Stimulated activated CD8-positive, alpha-beta memory T cell treated with anti-CD3 and anti-CD28 coated beads, Interleukin-15, amount 100 ng/mL, for 48 hours (primary cell): Measurements from ENCODE around the gene C16orf86.
"Not testable (repeated sequence)": the region's sequence is repeated elsewhere in the genome, so short reads cannot be mapped to it uniquely, and the experiment has no call there.

Experiments used
- DNase-seq, 2 donors: peaks; one replicate each; pipeline ENCODE4 v3.0.0-alpha.2; 2020; ENCODE audit warnings: low read depth in 2 of 2

The C16orf86 gene

GRCh38 chr16:67693517-67694285 lies 27.1 kb downstream of the C16orf86 start:
- not testable (repeated sequence) for DNase-seq

GRCh38 chr16:67694611-67695010 lies 28.0 kb downstream of the C16orf86 start:
- DNase-seq = no peak

DNA sequence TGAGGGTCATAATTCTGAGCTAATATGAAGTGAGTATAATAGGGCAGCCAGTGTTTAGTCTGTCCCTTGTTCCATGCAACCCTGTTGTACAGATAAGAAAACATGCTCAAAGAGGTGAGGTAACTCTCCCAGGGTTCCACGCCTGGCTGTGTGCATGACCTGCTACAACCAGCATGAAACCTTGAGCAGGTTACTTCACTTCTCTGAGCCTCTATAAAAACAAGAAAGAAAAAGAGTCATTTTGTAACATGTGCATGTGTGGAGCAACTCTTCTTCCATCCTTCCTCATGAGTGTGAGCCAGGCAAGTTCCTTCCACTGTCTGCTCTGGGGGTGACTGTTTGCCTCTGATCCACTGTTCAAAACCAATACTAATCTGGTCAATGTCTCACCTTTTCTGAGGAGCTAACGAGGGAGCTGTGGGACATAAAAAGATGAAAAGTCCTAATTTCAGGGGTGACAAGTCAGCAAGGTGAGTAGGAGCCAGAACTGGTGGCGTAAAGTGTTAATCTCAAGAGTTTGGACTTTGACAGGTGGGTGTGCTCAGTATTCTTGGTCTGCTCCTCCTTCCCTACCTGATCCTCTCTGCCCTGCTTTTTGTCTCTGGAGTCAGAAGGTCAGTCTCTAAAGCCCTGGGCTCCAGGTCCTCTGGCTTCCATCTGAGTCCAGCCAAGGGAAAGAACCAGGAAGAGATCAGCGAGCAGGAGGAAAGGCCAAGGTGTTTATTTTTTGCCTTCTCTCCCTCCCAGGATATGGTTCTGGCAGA lies 31.0 kb downstream of the C16orf86 start:
- no peak for DNase-seq

DNA sequence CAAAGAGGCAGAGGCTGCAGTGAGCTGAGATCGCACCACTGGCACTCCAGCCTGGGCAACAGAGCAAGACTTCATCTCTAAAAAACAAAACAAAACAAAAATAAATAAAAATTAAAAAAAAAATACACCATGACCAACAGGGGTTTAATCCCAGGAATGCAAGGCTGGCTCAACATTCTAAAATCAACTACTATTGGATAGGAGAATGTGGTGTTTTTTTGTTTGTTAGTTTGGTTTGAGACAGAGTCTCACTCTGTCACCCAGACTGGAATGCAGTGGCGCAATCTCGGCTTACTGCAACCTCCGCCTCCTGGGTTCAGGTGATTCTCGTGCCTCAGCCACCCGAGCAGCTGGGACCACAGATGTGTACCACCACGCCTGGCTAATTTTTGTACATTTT lies 32.7 kb downstream of the C16orf86 start:
- no peak for DNase-seq

GRCh38 chr16:67701420-67701819 lies 34.8 kb downstream of the C16orf86 start:
- DNase-seq = no peak

GRCh38 chr16:67702130-67702529 lies 35.5 kb downstream of the C16orf86 start:
- no peak for DNase-seq

GRCh38 chr16:67703626-67704025 lies 37.0 kb downstream of the C16orf86 start:
- DNase-seq = no peak

GRCh38 chr16:67704110-67704509 lies 37.5 kb downstream of the C16orf86 start:
- no peak for DNase-seq

DNA sequence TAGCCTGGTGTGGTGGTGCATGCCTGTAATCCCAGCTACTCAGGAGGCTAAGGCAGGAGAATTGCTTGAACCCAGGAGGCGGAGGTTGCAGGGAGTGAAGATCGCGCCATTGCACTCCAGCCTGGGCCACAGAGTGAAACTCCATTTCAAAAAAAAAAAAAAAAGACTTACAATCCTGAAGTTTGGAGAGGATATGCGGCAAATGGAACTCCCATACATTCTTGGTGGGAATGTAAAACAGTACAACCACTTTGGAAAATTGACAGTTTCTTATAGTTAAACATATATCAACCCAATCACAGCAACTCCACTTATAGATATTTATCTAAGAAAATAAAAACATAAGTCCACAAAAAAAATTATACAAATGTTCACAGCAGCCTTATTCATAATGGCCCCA lies 40.6 kb downstream of the C16orf86 start:
- DNase-seq = no peak

DNA sequence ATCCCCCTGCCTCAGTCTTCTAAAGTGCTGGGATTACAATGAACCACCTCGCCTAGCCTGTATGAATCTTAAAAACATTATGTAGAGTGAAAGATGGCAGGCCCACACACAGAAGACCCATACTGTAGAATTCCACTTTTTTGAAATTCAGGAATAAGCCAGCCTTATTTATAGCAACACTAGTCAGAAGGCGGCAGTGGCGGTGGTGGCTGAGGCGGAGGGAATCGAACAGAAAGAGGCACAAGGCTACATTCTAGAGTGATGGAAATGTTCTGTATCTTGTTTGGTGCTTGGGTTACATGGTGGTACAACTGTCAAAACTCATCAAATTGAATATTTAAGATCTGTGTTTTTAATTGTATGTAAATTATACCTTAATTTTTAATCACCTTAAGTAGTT lies 41.2 kb downstream of the C16orf86 start:
- no peak for DNase-seq

- DNase-seq = no peak
Observed at GRCh38 chr16:67708368-67708771, 41.8 kb downstream of the C16orf86 start.

DNA sequence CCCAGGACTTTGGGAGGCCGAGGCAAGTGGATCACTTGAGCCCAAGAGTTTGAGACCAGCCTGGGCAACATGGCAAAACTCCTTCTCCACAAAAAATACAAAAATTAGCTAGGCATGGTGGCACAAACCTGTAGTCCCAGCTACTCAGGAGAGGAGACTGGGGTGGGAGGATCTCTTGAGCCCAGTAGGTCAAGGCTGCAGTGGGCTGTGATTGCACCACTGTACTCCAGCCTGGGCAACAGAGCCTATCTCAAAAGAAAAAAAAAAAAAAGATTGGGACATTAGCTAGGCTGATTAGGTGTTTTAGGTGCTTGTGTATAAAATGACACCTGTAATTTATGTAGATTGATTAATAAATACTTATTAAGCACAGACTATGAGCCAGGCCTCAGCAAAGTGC lies 42.4 kb downstream of the C16orf86 start:
- no peak for DNase-seq

DNA sequence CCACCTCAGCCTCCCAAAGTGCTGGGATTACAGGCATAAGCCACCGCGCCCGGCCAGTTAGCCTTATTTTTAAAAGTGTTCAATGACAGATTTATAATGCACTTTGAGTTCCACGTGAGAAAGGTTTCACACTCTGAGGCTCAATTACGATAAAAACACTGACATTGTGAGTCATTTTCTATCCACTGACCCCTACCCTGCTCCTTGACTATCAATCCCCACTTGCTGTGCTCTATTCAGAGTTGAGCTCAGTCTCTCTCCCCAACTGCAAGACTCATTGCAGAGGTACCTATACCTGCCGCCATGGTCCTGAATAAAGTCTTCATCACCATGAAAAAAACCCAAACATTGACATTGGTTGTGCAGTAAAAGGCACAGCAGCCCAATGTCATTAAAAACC lies 44.0 kb downstream of the C16orf86 start:
- DNase-seq = no peak

DNA sequence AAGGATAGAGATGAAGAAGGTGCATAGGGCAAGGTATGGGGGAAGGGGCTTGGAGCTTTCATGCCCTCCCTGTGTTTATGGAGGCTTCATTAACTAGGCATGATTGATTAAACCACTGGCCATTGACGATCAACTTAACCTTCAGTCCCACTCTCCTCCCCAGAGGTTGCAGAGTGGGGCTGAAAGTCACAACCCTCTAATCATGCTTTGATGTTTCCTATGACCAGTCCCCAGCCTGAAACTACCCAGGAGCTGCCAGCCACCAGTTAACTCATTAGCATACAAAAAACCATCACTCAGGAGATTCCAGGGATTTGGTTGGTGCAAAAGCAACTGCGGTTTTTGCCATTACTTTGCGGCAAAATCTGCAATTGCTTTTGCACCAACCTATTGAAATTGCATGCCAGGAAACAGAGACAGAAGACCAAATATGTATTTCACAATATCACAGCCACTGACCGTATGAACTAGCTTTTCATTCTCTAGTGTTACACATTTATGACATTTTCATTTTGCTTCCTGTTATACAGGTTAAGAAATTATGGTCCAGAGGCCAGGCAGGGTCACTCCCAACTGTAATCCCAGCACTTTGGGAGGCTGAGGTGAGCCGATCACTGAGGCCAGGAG lies 47.1 kb downstream of the C16orf86 start:
- DNase-seq = no peak

DNA sequence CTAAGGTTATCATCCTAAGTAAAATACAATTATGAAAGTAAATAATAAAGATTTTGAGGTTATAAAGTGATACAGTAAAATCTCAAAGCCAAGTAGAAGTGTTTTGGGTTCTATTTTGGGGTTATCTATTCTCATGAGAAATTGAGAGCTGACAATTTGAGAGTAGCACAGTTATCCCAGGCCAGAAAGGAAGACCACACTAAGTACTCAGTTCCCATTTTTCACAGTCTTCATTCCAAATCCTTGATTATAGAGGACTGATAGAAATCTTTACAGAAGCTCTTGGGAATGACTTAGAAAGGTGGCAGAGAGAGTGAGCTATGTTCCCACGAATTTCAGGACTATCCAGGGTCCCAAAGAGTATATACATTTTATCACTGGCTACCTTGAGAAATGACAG lies 47.9 kb downstream of the C16orf86 start:
- DNase-seq = no peak

- DNase-seq = no peak
Observed at GRCh38 chr16:67716097-67716496, 49.5 kb downstream of the C16orf86 start.
